HCEC 1CT (cell line): ENCODE data around the gene HOXA6.
A peak's percentile ranks its signal among the peaks of the same experiment; 100 is the strongest.

Source experiments
- DNase-seq: peaks from one replicate; pipeline ENCODE4 v3.0.0-alpha.2; 2017

HOXA6 gene

GRCh38 chr7:27184337-27185012 is 36.9 kb upstream of the HOXA6 start:
- DNase-seq, result peak; percentile 62

DNA sequence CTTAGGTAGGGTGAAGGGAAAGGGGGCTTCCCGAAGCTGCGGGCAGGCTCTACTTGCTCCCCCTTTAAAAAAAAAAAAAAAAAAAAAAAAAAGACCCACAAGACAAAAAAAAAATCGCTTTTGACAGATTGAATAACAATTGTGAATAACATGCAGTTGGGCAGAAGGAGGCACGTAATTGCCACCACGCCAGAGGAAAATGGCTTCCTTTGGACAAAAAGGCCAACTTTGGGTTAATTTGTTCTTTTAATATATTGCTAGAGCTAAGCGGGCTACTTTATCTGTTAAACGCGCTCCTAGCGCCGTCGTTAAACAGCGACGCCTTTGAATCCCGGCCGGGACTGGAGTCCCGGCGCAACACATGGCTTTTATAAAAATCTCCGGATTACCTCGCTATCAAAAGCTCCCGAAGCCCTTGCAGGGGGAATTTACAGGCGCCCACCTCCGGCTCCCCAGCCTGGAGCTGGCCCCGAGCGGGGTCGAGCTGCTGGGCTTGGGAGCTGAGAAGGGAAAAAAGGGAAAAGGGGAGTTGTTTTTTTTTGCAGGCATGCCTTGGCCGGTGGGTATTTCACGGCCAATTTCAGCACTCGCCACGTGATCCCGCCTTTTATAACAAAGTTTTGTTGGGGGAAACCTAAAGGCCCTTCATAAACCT is 36.2 kb upstream of the HOXA6 start:
- peak; percentile 40 for DNase-seq

GRCh38 chr7:27182861-27183681 is 35.5 kb upstream of the HOXA6 start:
- DNase-seq, result peak; percentile 43

- DNase-seq, result no peak
Measured at GRCh38 chr7:27182285-27182841, 34.8 kb upstream of the HOXA6 start.

GRCh38 chr7:27181795-27182275 is 34.3 kb upstream of the HOXA6 start:
- peak; percentile 11 for DNase-seq

DNA sequence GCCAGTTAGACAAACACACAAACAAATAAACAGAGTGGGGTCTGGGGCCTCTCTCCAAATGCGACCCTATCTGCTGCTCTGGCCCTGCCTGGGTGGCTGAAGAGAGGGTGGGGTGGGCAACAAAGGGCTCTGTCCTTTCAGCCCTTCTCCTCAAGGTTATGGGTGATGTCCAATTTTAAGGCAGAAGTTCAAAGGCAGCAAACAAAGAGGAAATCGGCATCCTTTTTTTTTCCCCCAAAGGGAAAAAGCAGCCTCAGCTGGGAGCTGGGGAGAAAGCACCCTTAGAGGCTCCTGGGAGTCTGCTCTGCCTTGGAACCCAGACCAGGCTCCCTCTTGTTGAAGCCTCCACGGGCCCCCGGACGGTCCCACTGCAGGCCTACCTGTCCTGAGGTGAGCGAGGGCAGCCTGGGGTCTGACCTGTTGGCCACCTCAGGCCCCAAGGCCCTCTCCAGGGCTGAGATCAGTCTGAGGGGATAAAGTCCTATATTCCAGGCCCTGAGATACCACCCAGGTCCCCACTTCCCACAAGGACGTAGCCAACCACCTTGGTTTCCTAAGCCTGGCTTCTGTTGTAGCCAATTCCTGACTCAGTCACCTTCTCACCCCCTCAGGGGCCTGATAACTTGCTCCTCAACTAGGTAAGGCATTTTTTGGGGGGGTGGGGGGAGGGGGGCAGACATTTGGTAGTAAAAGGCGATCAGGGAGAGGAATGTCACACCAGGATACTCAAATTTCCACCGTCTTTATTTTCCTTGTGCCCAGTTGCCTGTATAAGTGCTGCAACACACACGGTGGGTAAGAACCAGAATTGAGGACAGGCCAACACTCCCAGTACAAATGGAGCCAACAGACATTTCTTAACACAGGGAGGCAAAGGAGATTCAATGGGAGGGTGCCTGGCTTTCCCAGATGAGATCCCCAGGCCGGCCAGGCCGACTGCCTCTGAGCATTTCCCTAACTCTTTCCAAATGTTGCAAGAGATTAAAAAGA is 33.2 kb upstream of the HOXA6 start:
- DNase-seq, result no peak

GRCh38 chr7:27179503-27180430 is 32.2 kb upstream of the HOXA6 start:
- peak; percentile 87 for DNase-seq

DNA sequence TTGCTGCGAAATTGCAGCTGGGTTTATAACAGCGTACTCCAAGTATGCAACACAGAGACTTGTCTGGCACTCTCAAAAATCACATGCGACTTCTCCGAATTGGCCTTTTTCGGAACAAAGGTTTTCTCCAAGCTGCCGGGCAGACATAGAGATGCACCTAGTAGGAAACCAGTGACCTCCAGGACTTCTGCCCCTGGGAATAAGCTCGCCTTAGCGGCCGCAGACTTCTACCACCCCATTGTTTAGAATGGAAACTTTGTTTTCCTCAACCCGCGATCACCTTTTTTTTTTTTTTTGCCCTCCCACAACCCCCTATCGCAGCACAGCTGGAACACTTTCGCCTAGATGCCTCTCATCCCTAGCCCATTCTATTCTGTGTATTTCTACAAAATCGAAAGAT is 31.5 kb upstream of the HOXA6 start:
- peak; percentile 29 for DNase-seq

DNA sequence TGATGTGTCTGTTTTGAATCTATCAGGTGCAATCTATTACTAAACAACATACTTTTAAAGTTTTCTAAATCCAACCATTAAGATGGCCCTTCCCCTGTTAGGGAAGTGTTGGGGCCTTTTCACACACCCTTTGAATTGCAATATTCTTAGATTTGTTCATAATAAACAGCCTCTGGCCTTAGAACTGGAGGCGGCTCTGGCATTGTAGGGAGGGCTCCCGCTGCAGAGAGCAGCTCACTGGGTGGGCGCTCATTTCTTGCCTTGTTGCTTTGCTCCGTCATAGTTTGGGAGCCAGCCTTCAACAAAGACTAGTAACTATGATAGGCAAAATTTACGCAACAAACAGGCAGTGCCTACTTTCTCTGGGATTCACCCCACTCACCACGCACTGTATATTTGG is 30.8 kb upstream of the HOXA6 start:
- peak; percentile 79 for DNase-seq

- peak; percentile 23 for DNase-seq
Measured at GRCh38 chr7:27177795-27178320, 30.3 kb upstream of the HOXA6 start.

DNA sequence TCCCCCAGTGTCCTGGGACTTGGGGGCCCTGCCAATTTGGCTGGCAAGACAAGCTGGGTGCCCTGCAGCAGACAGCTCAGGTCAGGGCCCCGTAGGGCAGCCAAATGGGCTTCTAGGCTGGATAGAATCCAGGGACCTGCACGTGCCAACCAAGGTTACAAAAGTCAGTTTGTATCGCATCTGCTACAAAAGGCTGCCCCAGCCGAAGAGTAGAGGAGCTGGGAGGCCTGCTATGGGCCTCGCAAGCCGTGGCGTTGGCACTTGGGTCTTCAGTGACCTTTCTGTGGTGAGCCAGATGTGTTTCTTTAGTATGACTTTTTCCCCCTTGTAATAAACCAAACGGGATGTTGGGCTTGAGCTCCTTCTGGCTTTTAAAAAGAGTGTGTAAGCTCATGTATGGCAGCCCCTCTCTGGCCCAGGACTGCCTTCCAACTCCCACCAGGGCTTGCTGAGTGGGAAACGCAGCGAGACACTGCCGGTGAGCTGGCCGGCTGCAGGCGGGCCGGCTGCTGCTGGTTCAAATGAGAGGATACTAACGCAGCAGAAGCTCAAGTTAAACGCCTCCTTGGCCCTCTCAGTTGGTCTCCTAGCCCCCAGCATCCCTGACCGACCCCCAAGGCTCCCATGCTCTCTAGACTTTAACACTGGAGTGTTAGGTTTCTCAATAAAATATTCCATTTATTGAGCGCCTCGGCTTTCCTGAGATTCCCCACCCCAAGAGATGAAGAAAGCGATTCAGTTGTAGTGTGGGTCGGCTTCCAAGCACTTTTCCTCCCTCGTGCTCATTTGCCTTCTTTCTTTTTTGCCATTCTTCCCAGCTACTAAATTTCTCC is 29.6 kb upstream of the HOXA6 start:
- peak; percentile 48 for DNase-seq

GRCh38 chr7:27176524-27176845 is 28.9 kb upstream of the HOXA6 start:
- DNase-seq, result peak; percentile 26

GRCh38 chr7:27175626-27176523 is 28.3 kb upstream of the HOXA6 start:
- peak; percentile 69 for DNase-seq

GRCh38 chr7:27174874-27175625 is 27.5 kb upstream of the HOXA6 start:
- peak; percentile 41 for DNase-seq

GRCh38 chr7:27173956-27174873 is 26.6 kb upstream of the HOXA6 start, which contains the start of gene HOXA10:
Gene HOXA10, minus strand, starts transcription at chr7:27174320. Its CDS starts 14 bp downstream, at chr7:27174306.
- DNase-seq, result peak; percentile 67

- DNase-seq, result peak; percentile 47
Measured at GRCh38 chr7:27173511-27173955, 26.0 kb upstream of the HOXA6 start.
